Ovary (tissue), 9 donors: ENCODE data around the gene MRPL50. TPM values are rescaled to one million over a fixed set of nuclear protein-coding genes. Genes with fewer than 3 reads are reported as not detected.

Experiments
- DNase-seq, 5 donors: peaks; one replicate each; pipeline ENCODE4 v3.0.0-alpha.2; 2019 to 2020
- H3K27ac ChIP-seq, 2 donors: fragments of 200-600 bp; one replicate each; pipeline versions ENCODE4 v1.5.1 to v1.8.0; 2019 to 2022
- H3K27me3 ChIP-seq: fragments of 200-600 bp; one replicate; pipeline ENCODE4 v1.8.0; 2022
- H3K36me3 ChIP-seq: fragments of 200-600 bp; sonication (generic); one replicate; pipeline ENCODE4 v1.5.1; 2019
- H3K4me1 ChIP-seq: one replicate; pipeline ENCODE4 v1.8.1; 2013; ENCODE audit warnings: mild to moderate bottlenecking, moderate library complexity; ENCODE audit not compliant: insufficient read depth
- H3K4me3 ChIP-seq: fragments of 200-600 bp; sonication (generic); one replicate; pipeline ENCODE4 v1.5.1; 2017
- H3K9me3 ChIP-seq, 2 donors: fragments of 200-600 bp in 1 of 2; sonication (generic) in 1 of 2; one replicate each; pipeline versions ENCODE4 v1.5.1 to v1.8.1; 2013 to 2019; ENCODE audit warnings: mild to moderate bottlenecking in 1 of 2, moderate library complexity in 1 of 2
- CTCF ChIP-seq, 3 donors: fragments of 450-650 bp in 2 of 3; fragments of 200-600 bp in 1 of 3; IDR thresholded peaks; one replicate each; pipeline versions ENCODE4 v1.5.1 to v1.8.0; 2016 to 2022; ENCODE audit warnings: antibody characterized with exemption in 3 of 3, mild to moderate bottlenecking in 1 of 3
- EP300 ChIP-seq: sonication (generic); formaldehyde crosslinking; IDR thresholded peaks from one replicate; pipeline ENCODE4 v1.6.1; 2017; ENCODE audit warnings: antibody characterized with exemption
- POLR2A ChIP-seq: fragments of 450-650 bp; IDR thresholded peaks from one replicate; pipeline ENCODE4 v1.6.1; 2017; ENCODE audit warnings: antibody characterized with exemption, mild to moderate bottlenecking, moderate library complexity
- WGBS, 3 donors: extraction: QIAGEN DNeasy Blood & Tissue Kit in 1 of 3; methylation state at CpG; one replicate each; pipeline versions ENCODE4 v1.1.5 to v1.1.7; 2013 to 2017; 5-methylcytosine and 5-hydroxymethylcytosine counted together
- intact Hi-C, 4 donors: fragments of 100-400 bp; cut with DNase I; formaldehyde crosslinking; loops; one replicate each; pipeline versions ENCODE4 v1.11.0 to v1.15.1; 2022 to 2023
- polyA plus RNA-seq, 2 donors: library from polyadenylated mRNA; stranded (reverse); fragments of 200-250 nt in 1 of 2; fragments of 350-450 nt in 1 of 2; fragmentation: Illumina TruSeq in 1 of 2; extraction: RNeasy Lipid Tissue Mini Kit (QIAGEN cat#74804) in 1 of 2; gene quantifications; one replicate each; pipeline ENCODE4 v1.2.3, GENCODE V29; 2013 to 2014
- total RNA-seq, 7 donors: library from RNA; depleted of rRNA in 2 of 7; stranded (reverse); fragments of >200 nt in 2 of 7; fragmentation: NEBNext Ultra II Directional in 3 of 7; extraction: Animal tissue kit (Norgen Biotek cat#: 25700) in 3 of 7; gene quantifications; one replicate each; pipeline versions ENCODE4 v1.1.0 to v1.2.4, GENCODE V29; 2016 to 2023
- donor health status: DM: no; HTN: no; CAD: no; lungs with moderate emphysema.
- donor health status: DM: no; HTN: no; CAD: no.
- donor health status: Bipolar disorder and iron deficiency.
- donor health status: DM: yes; HTN: yes; CAD: no.
- donor health status: DM: no; HTN: no; CAD: no.
- donor health status: DM: yes; HTN: yes; CAD: no.

MRPL50 gene
- total and polyA plus RNA-seq, 9 donors: 9.2 to 16.9 (median 14.2) TPM

GRCh38 chr9:101371813-101372212, 26.6 kb downstream of the MRPL50 start:
- intact Hi-C loops: no loop called here
- TF ChIP-seq CTCF (IDR thresholded peaks at IDR 0.05): no peak
- TF ChIP-seq EP300: no peak
- no peak for TF ChIP-seq POLR2A
- no peak for DNase-seq
- H3K36me3 ChIP-seq: no peaks in the 10 kb centered on the region
- WGBS, 3 donors: 94 to 96% (median 95%) methylated on average over 3 of the region's 3 CpGs
- no peak overlapping the region for H3K27ac ChIP-seq
- no peak overlapping the region for H3K4me3 ChIP-seq
- H3K9me3 ChIP-seq: no peaks in the 10 kb centered on the region
- no peaks in the 10 kb centered on the region for H3K27me3 ChIP-seq
- no peaks in the 10 kb centered on the region for H3K4me1 ChIP-seq

- Histone ChIP-seq H3K27me3 (no peaks in the 10 kb centered on the region), H3K36me3 (no peaks in the 10 kb centered on the region), H3K4me3 (no peak overlapping the region), H3K9me3 (no peaks in the 10 kb centered on the region), H3K4me1 (no peaks in the 10 kb centered on the region), H3K27ac (no peak overlapping the region)
- no peak for DNase-seq
- intact Hi-C loops: no loop called here
- no peak for TF ChIP-seq CTCF (IDR thresholded peaks at IDR 0.05)
- TF ChIP-seq POLR2A: no peak
- no peak for TF ChIP-seq EP300
- WGBS, 3 donors: 60 to 77% (median 70%) methylated on average over 2 of the region's 2 CpGs
Observed at GRCh38 chr9:101369884-101370531, 28.4 kb downstream of the MRPL50 start.

GRCh38 chr9:101369286-101369685, 29.1 kb downstream of the MRPL50 start:
- Histone ChIP-seq H3K27ac (no peak overlapping the region), H3K27me3 (no peaks in the 10 kb centered on the region), H3K9me3 (no peaks in the 10 kb centered on the region), H3K4me3 (no peak overlapping the region), H3K36me3 (no peaks in the 10 kb centered on the region), H3K4me1 (no peaks in the 10 kb centered on the region)
- DNase-seq: no peak
- intact Hi-C loops: no loop called here
- TF ChIP-seq POLR2A: no peak
- TF ChIP-seq CTCF (IDR thresholded peaks at IDR 0.05): no peak
- TF ChIP-seq EP300: no peak
- WGBS, 3 donors: 76 to 79% (median 78%) methylated on average over 2 of the region's 2 CpGs

GRCh38 chr9:101367323-101367722, 31.1 kb downstream of the MRPL50 start:
- Histone ChIP-seq H3K4me3 (no peak overlapping the region), H3K4me1 (no peaks in the 10 kb centered on the region), H3K36me3 (no peaks in the 10 kb centered on the region), H3K9me3 (no peaks in the 10 kb centered on the region), H3K27ac (no peak overlapping the region), H3K27me3 (no peaks in the 10 kb centered on the region)
- WGBS, 3 donors: 91 to 95% (median 94%) methylated on average over 3 of the region's 3 CpGs
- intact Hi-C loops: no loop called here
- no peak for TF ChIP-seq POLR2A
- TF ChIP-seq CTCF (IDR thresholded peaks at IDR 0.05): no peak
- no peak for TF ChIP-seq EP300
- no peak for DNase-seq
